Activated T-cell treated with anti-CD3 and anti-CD28 coated beads, Interleukin-2, amount 50 U/mL, for 24 hours (primary cell): Measurements from ENCODE around the gene JSRP1.
"Not testable (repeated sequence)": the region's sequence is repeated elsewhere in the genome, so short reads cannot be mapped to it uniquely, and the experiment has no call there.

Experiments
- DNase-seq: peaks from one replicate; pipeline ENCODE4 v3.0.0-alpha.2; 2020
- H3K27ac Mint-ChIP-seq: 2 replicates; pipeline ENCODE4 v1.8.0; 2020; ENCODE audit warnings: mild to moderate bottlenecking, mixed read lengths
- H3K27me3 Mint-ChIP-seq: 2 replicates; pipeline ENCODE4 v1.8.0; 2020; ENCODE audit warnings: mixed read lengths
- H3K36me3 Mint-ChIP-seq: 2 replicates; pipeline ENCODE4 v1.8.0; 2020; ENCODE audit warnings: low read depth, mixed read lengths
- H3K4me1 Mint-ChIP-seq: 2 replicates; pipeline ENCODE4 v1.8.0; 2020; ENCODE audit warnings: low read depth, mixed read lengths
- H3K4me3 Mint-ChIP-seq: 2 replicates; pipeline ENCODE4 v1.8.0; 2020; ENCODE audit warnings: mild to moderate bottlenecking, moderate library complexity, mixed read lengths
- H3K9me3 Mint-ChIP-seq: 2 replicates; pipeline ENCODE4 v1.8.0; 2020; ENCODE audit warnings: mixed read lengths

The JSRP1 gene

DNA sequence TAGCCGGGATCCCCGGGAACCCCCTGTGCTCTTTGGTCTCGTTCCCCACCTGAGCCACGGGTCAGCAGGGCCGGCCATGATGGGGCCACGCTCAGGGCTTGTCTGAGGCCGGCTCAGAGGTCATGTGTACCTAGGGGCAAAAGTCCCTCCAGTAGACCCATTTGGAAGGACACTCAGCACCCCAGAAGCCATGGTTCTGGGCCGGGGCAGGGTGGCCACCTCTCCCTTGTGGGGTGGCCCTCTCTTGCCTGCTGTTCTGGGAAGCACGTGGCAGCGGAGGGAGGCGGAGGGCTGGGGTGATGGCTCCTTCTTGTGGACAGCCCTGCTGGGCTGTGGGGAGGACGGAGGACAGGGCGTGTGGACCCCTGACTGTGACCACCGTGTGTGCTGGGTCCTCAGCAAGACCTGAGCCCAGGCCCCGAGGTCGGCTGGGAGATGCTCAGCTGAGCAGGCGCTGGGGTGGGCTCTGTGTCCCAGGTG, 32.2 kb upstream of the JSRP1 start:
- Mint-ChIP-seq H3K4me1 (peaks cover 23% of the 10 kb centered on the region), H3K27ac (no peak overlapping the region), H3K27me3 (peaks cover 10% of the 10 kb centered on the region), H3K4me3 (no peak overlapping the region), H3K9me3 (no peaks in the 10 kb centered on the region), H3K36me3 (no peaks in the 10 kb centered on the region)
- no peak for DNase-seq

DNA sequence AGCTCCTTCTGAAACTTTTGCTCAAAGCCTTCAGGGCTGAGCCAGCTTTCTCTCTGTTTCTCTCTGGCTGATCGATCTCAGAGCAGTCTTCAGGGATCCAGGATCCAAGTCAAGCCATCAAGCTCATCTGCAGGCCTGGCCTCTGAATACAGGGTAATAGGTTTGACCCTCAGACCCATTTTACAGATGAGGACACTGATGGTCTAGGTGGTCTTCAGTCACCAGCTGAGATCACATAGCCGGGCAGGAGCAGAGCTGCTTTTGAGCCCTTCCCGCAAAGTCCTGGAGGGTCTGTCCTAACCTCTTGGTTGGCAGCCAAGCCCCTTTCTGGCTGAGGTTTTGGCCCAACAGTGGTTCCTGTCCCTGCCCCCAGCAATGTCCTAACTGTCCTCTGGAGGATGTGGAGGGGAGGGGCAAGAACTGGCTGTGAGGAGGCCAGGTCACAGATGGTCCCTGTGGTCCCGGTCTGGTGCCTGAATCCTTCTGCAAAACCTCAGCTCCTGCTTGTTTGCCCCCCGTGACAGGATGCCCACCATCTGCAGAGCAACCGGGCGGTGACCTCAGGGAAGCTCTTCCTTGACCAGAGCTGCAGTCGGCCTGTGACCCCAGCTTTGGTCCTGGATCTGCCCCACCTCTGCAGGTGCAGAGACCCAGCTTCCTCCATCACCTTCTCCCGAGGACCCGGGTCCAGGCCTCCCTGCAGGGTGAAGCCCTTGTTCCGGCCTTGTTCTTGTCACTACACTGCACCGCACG, 31.5 kb upstream of the JSRP1 start:
- Mint-ChIP-seq H3K36me3 (no peaks in the 10 kb centered on the region), H3K4me3 (no peak overlapping the region), H3K4me1 (peaks cover 23% of the 10 kb centered on the region), H3K27ac (no peak overlapping the region), H3K27me3 (peaks cover 10% of the 10 kb centered on the region), H3K9me3 (no peaks in the 10 kb centered on the region)
- no peak for DNase-seq

- Mint-ChIP-seq H3K36me3 (no peaks in the 10 kb centered on the region), H3K27ac (no peak overlapping the region), H3K27me3 (peaks cover 10% of the 10 kb centered on the region), H3K4me3 (no peak overlapping the region), H3K9me3 (no peaks in the 10 kb centered on the region), H3K4me1 (peaks cover 33% of the 10 kb centered on the region)
- no peak for DNase-seq
Measured at GRCh38 chr19:2286402-2287140, 30.4 kb upstream of the JSRP1 start.

GRCh38 chr19:2283835-2284507, 27.8 kb upstream of the JSRP1 start:
- Mint-ChIP-seq H3K4me1 (peaks cover 18% of the 10 kb centered on the region), H3K4me3 (no peak overlapping the region), H3K9me3 (no peaks in the 10 kb centered on the region), H3K36me3 (no peaks in the 10 kb centered on the region), H3K27me3 (peaks cover 4% of the 10 kb centered on the region), H3K27ac (no peak overlapping the region)
- DNase-seq = no peak

GRCh38 chr19:2282862-2283237, 26.6 kb upstream of the JSRP1 start:
- Mint-ChIP-seq H3K4me3 (no peak overlapping the region), H3K9me3 (no peaks in the 10 kb centered on the region), H3K4me1 (peaks cover 14% of the 10 kb centered on the region), H3K36me3 (no peaks in the 10 kb centered on the region), H3K27me3 (no peaks in the 10 kb centered on the region), H3K27ac (no peak overlapping the region)
- no peak for DNase-seq

DNA sequence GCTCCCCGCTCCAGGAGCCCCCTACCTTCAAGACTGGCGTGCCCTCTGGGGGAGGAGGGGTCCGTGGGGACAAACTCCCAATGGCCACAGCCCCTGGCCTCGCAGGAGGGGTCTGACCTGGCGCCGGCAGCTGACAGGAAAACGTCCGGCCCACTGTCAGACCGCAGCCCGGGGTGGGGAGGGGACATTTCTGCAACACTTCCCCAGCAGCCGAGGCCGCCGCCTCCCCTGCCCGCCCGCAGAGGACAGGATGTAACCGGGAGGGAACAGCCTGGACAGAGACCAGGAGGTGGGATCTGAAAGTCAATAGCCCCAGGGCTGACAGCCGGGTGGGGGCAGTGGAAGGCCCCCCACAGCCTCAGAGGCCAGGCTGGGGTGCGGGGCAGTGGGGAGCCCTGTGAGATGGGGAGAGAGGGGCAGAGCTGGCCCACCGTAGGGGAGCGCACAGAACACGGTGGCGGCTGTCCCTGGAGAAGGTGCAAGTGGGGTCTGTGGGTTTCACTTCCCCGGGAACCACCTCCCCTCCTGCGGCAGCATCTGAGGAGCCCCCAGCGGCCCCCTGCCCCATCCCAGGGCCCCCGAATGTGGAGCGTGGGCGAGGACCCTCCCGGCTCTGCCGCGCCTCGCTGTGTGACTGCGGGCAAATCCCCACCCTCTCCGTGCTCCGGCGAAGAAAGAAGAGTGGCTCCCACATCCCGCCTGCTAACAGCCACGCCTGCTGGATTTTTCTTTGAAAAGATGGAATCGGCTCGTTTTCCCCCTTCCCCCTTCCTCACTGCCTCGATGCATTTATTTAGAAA, 26.0 kb upstream of the JSRP1 start, which contains the start of gene PEAK3:
PEAK3 (minus strand) TSS at position 114 of the 800 bp plus-strand sequence. CDS start 1,244 bp downstream, outside the sequence.
- Mint-ChIP-seq H3K4me3 (peak within 1 kb of the TSS; percentile 35), H3K9me3 (no peaks in the 10 kb centered on the region), H3K4me1 (peaks cover 14% of the 10 kb centered on the region), H3K27ac (peak within 1 kb of the TSS; percentile 50), H3K36me3 (no peaks in the 10 kb centered on the region), H3K27me3 (no peaks in the 10 kb centered on the region)
- peak; percentile 53 for DNase-seq

- peaks cover 16% of the 10 kb centered on the region for H3K4me1 Mint-ChIP-seq
- not testable (repeated sequence) for H3K36me3 Mint-ChIP-seq, DNase-seq, H3K9me3 Mint-ChIP-seq, H3K27me3 Mint-ChIP-seq
- H3K4me3 Mint-ChIP-seq = peak overlapping the region; percentile 35
- peak overlapping the region; percentile 37 for H3K27ac Mint-ChIP-seq
Measured at GRCh38 chr19:2281265-2282061, 25.2 kb upstream of the JSRP1 start.

DNA sequence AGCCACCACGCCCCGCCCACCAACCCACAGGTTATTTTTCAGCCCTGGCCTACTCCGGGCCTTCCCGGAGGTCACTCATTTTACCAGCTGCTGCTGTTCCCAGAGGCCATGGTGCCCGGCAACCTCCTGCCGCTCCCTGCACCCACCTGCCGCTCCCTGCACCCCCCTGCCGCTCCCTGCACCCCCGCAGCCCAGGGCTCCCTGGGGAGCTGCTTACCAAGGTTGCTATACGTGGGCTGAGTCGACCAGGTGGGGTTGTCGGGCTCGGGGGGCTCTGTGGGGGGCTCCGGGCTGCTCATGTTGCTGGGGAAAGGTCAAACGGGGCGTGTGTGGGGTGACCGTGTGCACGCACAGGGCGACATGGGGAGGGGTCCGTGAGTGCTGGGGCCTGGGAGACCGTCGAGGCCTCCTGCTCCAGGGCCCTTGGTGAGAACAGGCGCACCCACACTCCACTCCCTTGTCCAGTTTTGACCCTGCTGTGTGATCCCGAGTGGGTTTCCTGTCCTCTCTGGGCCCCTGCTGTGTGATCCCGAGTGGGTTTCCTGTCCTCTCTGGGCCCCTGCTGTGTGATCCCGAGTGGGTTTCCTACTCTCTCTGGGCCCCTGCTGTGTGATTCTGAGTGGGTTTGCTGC, 24.5 kb upstream of the JSRP1 start:
- Mint-ChIP-seq H3K27ac (no peak overlapping the region), H3K4me3 (no peak overlapping the region), H3K9me3 (no peaks in the 10 kb centered on the region), H3K36me3 (peaks cover 2% of the 10 kb centered on the region), H3K4me1 (peaks cover 16% of the 10 kb centered on the region), H3K27me3 (no peaks in the 10 kb centered on the region)
- no peak for DNase-seq

GRCh38 chr19:2278459-2279158, 22.4 kb upstream of the JSRP1 start:
- Mint-ChIP-seq H3K9me3 (no peaks in the 10 kb centered on the region), H3K27me3 (no peaks in the 10 kb centered on the region), H3K4me3 (no peak overlapping the region), H3K4me1 (peaks cover 28% of the 10 kb centered on the region), H3K27ac (peak overlapping the region; percentile 26), H3K36me3 (peaks cover 18% of the 10 kb centered on the region)
- DNase-seq = no peak

DNA sequence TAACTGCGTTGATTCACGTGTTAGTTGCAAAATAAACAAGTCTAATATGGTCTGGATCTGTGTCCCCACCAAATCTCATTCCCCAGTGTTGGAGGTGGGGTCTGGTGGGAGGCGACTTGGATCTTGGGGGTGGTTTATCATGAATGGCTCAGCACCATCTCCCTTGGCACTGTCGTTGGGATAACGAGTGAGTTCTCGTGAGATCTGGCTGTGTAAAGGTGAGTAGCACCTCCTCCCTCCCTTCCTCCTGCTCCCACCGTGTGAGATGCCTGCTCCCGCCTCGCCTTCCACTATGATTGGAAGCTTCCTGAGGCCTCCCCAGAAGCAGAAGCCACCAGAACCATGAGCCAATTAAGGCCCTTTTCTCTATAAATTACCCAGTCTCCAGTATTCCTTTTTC, 20.9 kb upstream of the JSRP1 start:
- no peak overlapping the region for H3K4me3 Mint-ChIP-seq
- H3K27ac Mint-ChIP-seq = peak overlapping the region; percentile 77

GRCh38 chr19:2276429-2276986, 20.3 kb upstream of the JSRP1 start:
- Mint-ChIP-seq H3K36me3 (peaks cover 38% of the 10 kb centered on the region), H3K4me3 (no peak overlapping the region)

More for the DNA sequence above, 20.9 kb upstream of the JSRP1 start:
- no peaks in the 10 kb centered on the region for H3K27me3 Mint-ChIP-seq
- H3K4me1 Mint-ChIP-seq = peaks cover 33% of the 10 kb centered on the region
- no peaks in the 10 kb centered on the region for H3K9me3 Mint-ChIP-seq
- peaks cover 31% of the 10 kb centered on the region for H3K36me3 Mint-ChIP-seq
- DNase-seq = no peak

DNA sequence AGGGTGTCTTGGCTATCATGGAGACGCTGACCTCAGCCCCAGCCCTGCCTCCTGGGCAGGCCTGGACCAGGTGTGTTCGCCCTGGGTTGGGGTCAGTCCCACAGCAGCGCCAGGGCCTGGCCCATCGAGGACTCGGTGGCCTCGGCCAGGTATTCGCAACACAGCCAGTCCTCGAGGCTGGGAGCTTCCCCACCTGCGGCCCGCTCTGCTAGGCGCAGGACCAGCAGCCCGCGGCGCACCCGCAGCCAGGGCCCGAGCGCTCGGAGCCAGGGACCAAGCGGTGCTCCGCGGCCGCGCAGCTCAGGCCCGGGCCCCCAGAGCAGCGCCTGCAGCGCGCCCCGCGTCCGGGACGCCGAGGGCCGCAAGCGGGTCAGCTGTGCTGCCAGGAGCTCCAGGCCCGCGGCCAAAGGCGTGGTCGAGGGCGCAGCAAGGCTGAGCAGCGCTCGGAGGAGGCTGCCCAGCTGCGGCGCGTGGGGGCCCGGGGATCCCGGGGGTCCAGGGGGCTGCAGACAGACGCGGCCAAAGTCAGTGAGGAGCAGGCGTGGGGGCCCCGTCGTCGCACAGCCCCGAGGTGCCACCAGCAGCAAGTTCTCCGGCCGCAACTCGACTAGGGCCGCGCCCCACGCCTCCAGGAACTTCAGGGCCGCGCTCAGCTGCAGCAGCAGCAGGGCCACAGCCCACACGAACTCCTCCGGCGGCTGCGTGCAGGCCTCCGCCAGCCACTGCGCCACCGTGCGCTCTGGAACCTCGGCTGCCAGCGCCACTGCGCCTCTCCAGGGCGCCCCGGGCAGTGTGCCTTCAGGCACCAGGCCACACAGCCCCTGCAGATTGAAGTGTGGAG, 19.6 kb upstream of the JSRP1 start:
- no peak for DNase-seq
- H3K4me3 Mint-ChIP-seq = no peak overlapping the region
- peaks cover 42% of the 10 kb centered on the region for H3K36me3 Mint-ChIP-seq
- H3K4me1 Mint-ChIP-seq = peaks cover 33% of the 10 kb centered on the region
- no peaks in the 10 kb centered on the region for H3K9me3 Mint-ChIP-seq
- no peak overlapping the region for H3K27ac Mint-ChIP-seq
- no peaks in the 10 kb centered on the region for H3K27me3 Mint-ChIP-seq

More at GRCh38 chr19:2276429-2276986, 20.3 kb upstream of the JSRP1 start:
- DNase-seq = no peak
- Mint-ChIP-seq H3K9me3 (no peaks in the 10 kb centered on the region), H3K27ac (peak overlapping the region; percentile 77), H3K27me3 (no peaks in the 10 kb centered on the region), H3K4me1 (peaks cover 31% of the 10 kb centered on the region)
